ENCODE data around the gene NMT1. TPM values are rescaled to one million over a fixed set of nuclear protein-coding genes. Genes with fewer than 3 reads are reported as not detected.

NMT1 gene
- total and polyA plus RNA-seq, 2 of the 13 experiments (the other 11 are each of a cell fraction or from before 2014, with no cell fraction given): 75.7 to 142 TPM

- TF ChIP-seq ZNF441 (CRISPR knock-in tag; IDR thresholded peaks at IDR 0.05; ENCODE audit: borderline replicate concordance) (peak; percentile 97), ATRX (CRISPR knock-in tag; IDR thresholded peaks at IDR 0.05; ENCODE audit: borderline replicate concordance) (no peak), ZFP90 (CRISPR knock-in tag; IDR thresholded peaks at IDR 0.05; ENCODE audit: borderline replicate concordance) (no peak), MIER2 (CRISPR knock-in tag; IDR thresholded peaks at IDR 0.05) (no peak), HDAC2 (CRISPR knock-in tag; IDR thresholded peaks at IDR 0.05) (peak; percentile 54; the same call in 1 of the 2 replicates), PHF8 (CRISPR knock-in tag; IDR thresholded peaks at IDR 0.05) (peak; percentile 15; the same call in 1 of the 2 replicates), ZNF629 (CRISPR knock-in tag; conservative IDR thresholded peaks at IDR 0.05) (0 out of 2 replicates have a peak, but pooled peaks have one; percentile 17), ZBTB26 (CRISPR knock-in tag; IDR thresholded peaks at IDR 0.05; ENCODE audit: borderline replicate concordance) (0 out of 2 replicates have a peak, but pooled peaks have one; percentile 5), ZNF691 (CRISPR knock-in tag; IDR thresholded peaks at IDR 0.05; ENCODE audit: borderline replicate concordance, low read depth) (0 out of 2 replicates have a peak, but pooled peaks have one; percentile 31), HNF4A (CRISPR knock-in tag; IDR thresholded peaks at IDR 0.05) (peak; percentile 84), EP300 (IDR thresholded peaks at IDR 0.05; ENCODE audit: low read depth in 2 of 2, low read length in 2 of 2) (0 out of 4 replicates have a peak, but pooled peaks of 1 of the 2 experiments have one; percentile 26), EP300 (CRISPR knock-in tag; IDR thresholded peaks at IDR 0.05; ENCODE audit: borderline replicate concordance) (no peak), KAT7 (CRISPR knock-in tag; IDR thresholded peaks at IDR 0.05; ENCODE audit: borderline replicate concordance) (no peak), FOSL2 (CRISPR knock-in tag; IDR thresholded peaks at IDR 0.05) (peak; percentile 70), ZNF414 (CRISPR knock-in tag; IDR thresholded peaks at IDR 0.05) (0 out of 2 replicates have a peak, but pooled peaks have one; percentile 5), ZNF337 (CRISPR knock-in tag; IDR thresholded peaks at IDR 0.05; ENCODE audit: borderline replicate concordance, low read depth) (no peak), LRRFIP1 (CRISPR knock-in tag; conservative IDR thresholded peaks at IDR 0.05) (no peak), NR2F2 (IDR thresholded peaks at IDR 0.05; ENCODE audit: borderline replicate concordance, low read depth) (peak; percentile 85), PBX3 (CRISPR knock-in tag; IDR thresholded peaks at IDR 0.05; ENCODE audit: borderline replicate concordance) (no peak), RXRB (CRISPR knock-in tag; IDR thresholded peaks at IDR 0.05; ENCODE audit: borderline replicate concordance) (peak; percentile 46; the same call in 1 of the 2 replicates), NCOA2 (CRISPR knock-in tag; IDR thresholded peaks at IDR 0.05) (0 out of 2 replicates have a peak, but pooled peaks have one; percentile 18)
Observed at GRCh38 chr17:45123076-45123770, 62.1 kb downstream of the NMT1 start (continued).

Data from HepG2 (cell line).